Natural killer cell (primary cell): ENCODE results near the gene OR13J1. TPM values are rescaled to one million over a fixed set of nuclear protein-coding genes. Genes with fewer than 3 reads are reported as not detected.

ENCODE experiments used
- ATAC-seq, 3 donors: fragments of 150-1000 bp in 2 of 3; fragments of 200-7000 bp in 1 of 3; cut with Tn5 transposase; 1 replicate in 1 of 3; 2 replicates in 2 of 3; pipeline ENCODE4 v1.10.0; 2021; ENCODE audit warnings: mild to moderate bottlenecking in 2 of 3, moderate library complexity in 2 of 3
- DNase-seq, 2 donors: peaks; one replicate each; pipeline versions ENCODE4 v3.0.0 to v3.0.0-alpha.2; 2013 to 2021; ENCODE audit warnings: mixed read lengths in 1 of 2
- H3K27ac ChIP-seq: one replicate; pipeline ENCODE4 v1.5.1; 2013; ENCODE audit warnings: mild to moderate bottlenecking, low read length
- H3K27me3 ChIP-seq: one replicate; pipeline ENCODE4 v1.6.1; 2013; ENCODE audit warnings: low read length; ENCODE audit not compliant: control insufficient read depth, insufficient read depth
- H3K36me3 ChIP-seq: one replicate; pipeline ENCODE4 v1.6.1; 2013; ENCODE audit warnings: low read length; ENCODE audit not compliant: control insufficient read depth, insufficient read depth
- H3K4me1 ChIP-seq: one replicate; pipeline ENCODE4 v1.6.1; 2013; ENCODE audit warnings: low read length; ENCODE audit not compliant: control insufficient read depth, insufficient read depth
- H3K4me3 ChIP-seq: one replicate; pipeline ENCODE4 v1.5.1; 2013; ENCODE audit warnings: low read length
- H3K9me3 ChIP-seq: one replicate; pipeline ENCODE4 v1.6.1; 2013; ENCODE audit warnings: low read length; ENCODE audit not compliant: control insufficient read depth, insufficient read depth
- H3K27ac Mint-ChIP-seq, 2 donors: one replicate each; pipeline ENCODE4 v1.8.0; 2022; ENCODE audit warnings: mild to moderate bottlenecking in 2 of 2, mixed read lengths in 2 of 2, moderate library complexity in 1 of 2
- H3K27me3 Mint-ChIP-seq, 2 donors: one replicate each; pipeline ENCODE4 v1.8.0; 2022; ENCODE audit warnings: low read depth in 2 of 2, mixed read lengths in 2 of 2
- H3K36me3 Mint-ChIP-seq: one replicate; pipeline ENCODE4 v1.8.0; 2022; ENCODE audit warnings: mixed read lengths
- H3K4me1 Mint-ChIP-seq, 2 donors: one replicate each; pipeline ENCODE4 v1.8.0; 2022; ENCODE audit warnings: mixed read lengths in 2 of 2
- H3K4me3 Mint-ChIP-seq: one replicate; pipeline ENCODE4 v1.8.0; 2022; ENCODE audit warnings: mild to moderate bottlenecking, moderate library complexity, mixed read lengths
- H3K9me3 Mint-ChIP-seq, 2 donors: one replicate each; pipeline ENCODE4 v1.8.0; 2022; ENCODE audit warnings: mixed read lengths in 2 of 2
- CTCF ChIP-seq: fragments of 200-600 bp; IDR thresholded peaks from one replicate; pipeline ENCODE4 v1.8.0; 2022; ENCODE audit warnings: antibody characterized with exemption
- WGBS: methylation state at CpG from one replicate; pipeline ENCODE4 v1.1.7; 2013; ENCODE audit warnings: missing lambda C conversion rate; ENCODE audit not compliant: insufficient coverage; 5-methylcytosine and 5-hydroxymethylcytosine counted together
- intact Hi-C: fragments of 100-400 bp; cut with micrococcal nuclease; formaldehyde crosslinking; loops from one replicate; pipeline ENCODE4 v1.14.2; 2022
- total RNA-seq, 4 donors: library from RNA; stranded (reverse); fragments of 120-200 nt in 1 of 4; gene quantifications; one replicate each; pipeline versions ENCODE4 v1.2.3 to v1.2.4, GENCODE V29; 2013 to 2022

The OR13J1 gene
- total RNA-seq, 3 donors from 2014 or later (not counting 1 experiment from before 2014, with no cell fraction given) = not detected

DNA sequence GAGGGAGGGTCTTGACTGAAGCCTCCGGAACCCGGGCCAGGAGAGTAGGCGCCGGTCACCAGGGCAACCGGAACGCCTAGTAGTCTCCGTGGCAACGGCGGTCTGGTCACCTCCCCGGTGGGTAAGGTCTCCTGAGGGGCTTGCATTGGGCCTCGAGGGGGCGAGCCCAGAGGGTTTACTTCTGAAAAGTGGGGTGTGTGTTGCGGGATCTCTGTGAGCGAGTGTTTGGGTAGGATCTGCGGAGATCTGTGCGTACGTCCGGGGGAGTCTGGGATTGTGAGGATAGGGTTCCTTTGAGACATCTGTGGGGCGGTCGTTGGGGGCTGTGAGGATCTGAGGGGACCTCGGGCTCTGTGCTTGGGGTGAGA lies 41.5 kb downstream of the OR13J1 start, which contains the start of gene FAM221B:
FAM221B (minus strand) TSS at position 17 of the 368 bp plus-strand sequence. CDS start 2,571 bp downstream, outside the sequence.
- intact Hi-C loops = loop anchor here (5.0 kb wide), 2 partner anchors 91 to 226 kb away; no protein-coding TSS in a partner anchor
- 1% methylated on average over 21 of the region's 21 CpGs for WGBS
- Histone ChIP-seq H3K27me3 (no peaks in the 10 kb centered on the region), H3K36me3 (no peaks in the 10 kb centered on the region), H3K4me1 (peaks cover 21% of the 10 kb centered on the region), H3K4me3 (peak within 1 kb of the TSS; percentile 82), H3K9me3 (no peaks in the 10 kb centered on the region), H3K27ac (peak within 1 kb of the TSS; percentile 70)
- DNase-seq = no peak
- ATAC-seq = peak in 1 of 3 donors; percentile 14
- H3K4me3 Mint-ChIP-seq = peak within 1 kb of the TSS; percentile 99
- H3K27me3 Mint-ChIP-seq = no peaks in the 10 kb centered on the region
- peaks cover 27 to 38% of the 10 kb centered on the region in 2 donors for H3K4me1 Mint-ChIP-seq
- peak within 1 kb of the TSS; percentile 92 to 93 for H3K27ac Mint-ChIP-seq
- H3K36me3 Mint-ChIP-seq = no peaks in the 10 kb centered on the region
- no peaks in the 10 kb centered on the region for H3K9me3 Mint-ChIP-seq
- TF ChIP-seq CTCF = no peak

DNA sequence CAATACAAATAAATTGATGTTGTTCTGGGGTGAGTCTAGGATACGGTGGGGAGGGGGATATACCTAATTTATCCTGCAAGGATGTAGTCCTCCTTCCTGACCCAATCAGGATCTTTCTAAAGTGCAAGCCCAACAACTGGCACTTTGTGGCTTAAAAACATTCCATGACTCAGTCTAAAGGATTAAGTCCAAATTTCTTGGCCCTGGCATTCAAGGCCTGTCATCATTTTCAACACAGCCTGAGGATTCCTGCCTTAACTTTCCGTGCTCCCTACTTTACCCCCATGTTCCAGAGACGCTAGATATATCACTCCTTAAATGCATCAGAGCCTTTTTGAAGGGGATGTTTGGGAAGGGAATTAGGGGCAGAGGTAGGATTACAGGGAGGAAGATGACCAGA lies 42.7 kb downstream of the OR13J1 start:
- Mint-ChIP-seq H3K36me3 (no peaks in the 10 kb centered on the region), H3K27ac (peak overlapping the region in 1 of 2 donors; percentile 93)
- 93% methylated on average over 2 of the region's 3 CpGs for WGBS

GRCh38 chr9:35826071-35826701 lies 44.0 kb downstream of the OR13J1 start:
- Mint-ChIP-seq H3K27ac (peak overlapping the region; percentile 9 to 12), H3K9me3 (no peaks in the 10 kb centered on the region), H3K4me3 (peak overlapping the region; percentile 54), H3K4me1 (peaks cover 27 to 33% of the 10 kb centered on the region in 2 donors), H3K27me3 (no peaks in the 10 kb centered on the region), H3K36me3 (no peaks in the 10 kb centered on the region)
- Histone ChIP-seq H3K36me3 (no peaks in the 10 kb centered on the region), H3K4me1 (peaks cover 15% of the 10 kb centered on the region), H3K27me3 (no peaks in the 10 kb centered on the region), H3K27ac (no peak overlapping the region), H3K9me3 (no peaks in the 10 kb centered on the region), H3K4me3 (no peak overlapping the region)
- peak; percentile 71 for TF ChIP-seq CTCF
- intact Hi-C loops = loop anchor here (1.0 to 5.0 kb wide), 4 partner anchors 11 to 224 kb away; partner anchors contain the start of gene HINT2
- peak; percentile 36 to 49 (median 45) for ATAC-seq
- WGBS = 28% methylated on average over 4 of the region's 4 CpGs
- DNase-seq = peak in 1 of 2 donors; percentile 78

More for the DNA sequence above, 42.7 kb downstream of the OR13J1 start:
- Mint-ChIP-seq H3K4me3 (peak overlapping the region; percentile 67), H3K9me3 (no peaks in the 10 kb centered on the region), H3K4me1 (peaks cover 27 to 33% of the 10 kb centered on the region in 2 donors), H3K27me3 (no peaks in the 10 kb centered on the region)
- intact Hi-C loops = loop anchor here (5.0 kb wide), 2 partner anchors 90 to 225 kb away; no protein-coding TSS in a partner anchor
- Histone ChIP-seq H3K4me3 (no peak overlapping the region), H3K36me3 (no peaks in the 10 kb centered on the region), H3K9me3 (no peaks in the 10 kb centered on the region), H3K4me1 (peaks cover 15% of the 10 kb centered on the region), H3K27me3 (no peaks in the 10 kb centered on the region), H3K27ac (no peak overlapping the region)
- DNase-seq (no peak), ATAC-seq (no peak)
- TF ChIP-seq CTCF = no peak
